ENCODE results near the gene MSMP. TPM values are rescaled to one million over a fixed set of nuclear protein-coding genes. Genes with fewer than 3 reads are reported as not detected.

Gene MSMP
- total and polyA plus RNA-seq, 2 donors (not counting 1 experiment from before 2014, with no cell fraction given) = 2.3 to 3.9 TPM

- POLR2A ChIA-PET = no interaction called here
- Histone ChIP-seq H3K4me3 (ENCODE audit: control extremely low read depth in 1 of 5, extremely low read depth in 1 of 5, insufficient read depth in 1 of 5, low read depth in 2 of 5, low read length in 4 of 5) (no peak overlapping the region), H3K36me3 (replicated peaks in 1 of 2; ENCODE audit: control extremely low read depth in 1 of 2, control insufficient read depth in 1 of 2, extremely low read depth in 1 of 2, insufficient read depth in 2 of 2, low read length in 1 of 2) (peaks cover 7 to 91% of the 10 kb centered on the region in 2 experiments), H3K27me3 (replicated peaks in 1 of 4; ENCODE audit: control extremely low read depth in 1 of 4, control insufficient read depth in 3 of 4, insufficient read depth in 4 of 4, low read length in 3 of 4) (no peaks in the 10 kb centered on the region), H3K9ac (ENCODE audit: low read length) (no peak overlapping the region), H3K4me2 (replicated peaks; ENCODE audit: low read depth, low read length, poor library complexity, severe bottlenecking) (no peak overlapping the region), H2AFZ (ENCODE audit: insufficient read depth, low read depth, low read length, poor library complexity, severe bottlenecking) (no peak overlapping the region), H3K9me3 (ENCODE audit: control extremely low read depth in 1 of 3, control insufficient read depth in 2 of 3, insufficient read depth in 1 of 3, low read length in 2 of 3) (no peaks in the 10 kb centered on the region), H4K20me1 (ENCODE audit: control insufficient read depth, insufficient read depth, low read length, poor library complexity, severe bottlenecking) (peaks cover 12% of the 10 kb centered on the region), H3K27ac (ENCODE audit: low read length in 2 of 2) (no peak overlapping the region), H3K4me1 (ENCODE audit: control insufficient read depth in 2 of 2, insufficient read depth in 2 of 2, low read length in 2 of 2) (no peaks in the 10 kb centered on the region), H3K79me2 (ENCODE audit: control insufficient read depth, insufficient read depth, low read length) (peaks cover 33% of the 10 kb centered on the region)
- H3K4me1 Mint-ChIP-seq = no peaks in the 10 kb centered on the region
- DNase-seq = no peak
- WGBS (ENCODE audit: insufficient coverage) = 100% methylated on average over 1 of the region's 7 CpGs
- H3K9me3 Mint-ChIP-seq (ENCODE audit: insufficient read depth) = no peaks in the 10 kb centered on the region
- CTCF ChIA-PET = interaction anchor here (1.1 to 20.4 kb wide), 5 partner anchors 16 to 111 kb away, joined by 3 to 195 read pairs (median 4); partner anchors contain the start of gene TPM2
- no peak for TF ChIP-seq CTCF (IDR thresholded peaks at IDR 0.05)
- no peak for TF ChIP-seq EZH2 (IDR thresholded peaks at IDR 0.05; ENCODE audit: borderline replicate concordance, insufficient read depth, low read depth, low read length, poor library complexity, severe bottlenecking)
- peak overlapping the region; percentile 50 for H3K27ac Mint-ChIP-seq
- no peak for ATAC-seq (ENCODE audit: low read depth)
- H3K4me3 Mint-ChIP-seq = no peak overlapping the region
- intact Hi-C loops (cut with micrococcal nuclease) = no loop called here
- H3K27me3 Mint-ChIP-seq = no peaks in the 10 kb centered on the region
Measured at GRCh38 chr9:35710818-35711500, 43.1 kb downstream of the MSMP start.

- Mint-ChIP-seq H3K27me3 (no peaks in the 10 kb centered on the region), H3K4me1 (no peaks in the 10 kb centered on the region), H3K27ac (no peak overlapping the region), H3K4me3 (no peak overlapping the region), H3K9me3 (ENCODE audit: insufficient read depth) (no peaks in the 10 kb centered on the region)
- no peak for DNase-seq
- peaks cover 2 to 92% of the 10 kb centered on the region in 2 experiments for H3K36me3 ChIP-seq (replicated peaks in 1 of 2; ENCODE audit: control extremely low read depth in 1 of 2, control insufficient read depth in 1 of 2, extremely low read depth in 1 of 2, insufficient read depth in 2 of 2, low read length in 1 of 2)
- intact Hi-C loops (cut with micrococcal nuclease) = no loop called here
- CTCF ChIA-PET = interaction anchor here (0.7 to 20.4 kb wide), 3 partner anchors 13 to 44 kb away, joined by 3 to 195 read pairs (median 4); partner anchors contain the start of genes ARHGEF39 and TPM2
- peaks cover 21% of the 10 kb centered on the region for H3K79me2 ChIP-seq (ENCODE audit: control insufficient read depth, insufficient read depth, low read length)
- H3K9ac ChIP-seq (ENCODE audit: low read length) = no peak overlapping the region
- no peak overlapping the region for H2AFZ ChIP-seq (ENCODE audit: insufficient read depth, low read depth, low read length, poor library complexity, severe bottlenecking)
- no peaks in the 10 kb centered on the region for H3K27me3 ChIP-seq (replicated peaks in 1 of 4; ENCODE audit: control extremely low read depth in 1 of 4, control insufficient read depth in 3 of 4, insufficient read depth in 4 of 4, low read length in 3 of 4)
- no peaks in the 10 kb centered on the region for H3K4me1 ChIP-seq (ENCODE audit: control insufficient read depth in 2 of 2, insufficient read depth in 2 of 2, low read length in 2 of 2)
- H3K4me3 ChIP-seq (ENCODE audit: control extremely low read depth in 1 of 5, extremely low read depth in 1 of 5, insufficient read depth in 1 of 5, low read depth in 2 of 5, low read length in 4 of 5) = no peak overlapping the region
- WGBS (ENCODE audit: insufficient coverage) = 100% methylated on average over 4 of the region's 4 CpGs
- H3K4me2 ChIP-seq (replicated peaks; ENCODE audit: low read depth, low read length, poor library complexity, severe bottlenecking) = no peak overlapping the region
- no peaks in the 10 kb centered on the region for H3K9me3 ChIP-seq (ENCODE audit: control extremely low read depth in 1 of 3, control insufficient read depth in 2 of 3, insufficient read depth in 1 of 3, low read length in 2 of 3)
- H4K20me1 ChIP-seq (ENCODE audit: control insufficient read depth, insufficient read depth, low read length, poor library complexity, severe bottlenecking) = peaks cover 18% of the 10 kb centered on the region
- H3K27ac ChIP-seq (ENCODE audit: low read length in 2 of 2) = no peak overlapping the region
- TF ChIP-seq EZH2 (IDR thresholded peaks at IDR 0.05; ENCODE audit: borderline replicate concordance, insufficient read depth, low read depth, low read length, poor library complexity, severe bottlenecking) (no peak), CTCF (IDR thresholded peaks at IDR 0.05) (no peak)
- no peak for ATAC-seq (ENCODE audit: low read depth)
- POLR2A ChIA-PET = no interaction called here
Measured at GRCh38 chr9:35708146-35708545, 45.9 kb downstream of the MSMP start.
